NCI-H2227 (cell line): ENCODE data around the gene CAMK1D.

Source experiments
- DNase-seq: peaks from one replicate; lab custom pipeline; 2025; ENCODE audit not compliant: unreplicated experiment; lab: John Stamatoyannopoulos, UW

CAMK1D gene

GRCh38 chr10:12781976-12782375 lies 432.6 kb downstream of the CAMK1D start:
- DNase-seq, result no peak

DNA sequence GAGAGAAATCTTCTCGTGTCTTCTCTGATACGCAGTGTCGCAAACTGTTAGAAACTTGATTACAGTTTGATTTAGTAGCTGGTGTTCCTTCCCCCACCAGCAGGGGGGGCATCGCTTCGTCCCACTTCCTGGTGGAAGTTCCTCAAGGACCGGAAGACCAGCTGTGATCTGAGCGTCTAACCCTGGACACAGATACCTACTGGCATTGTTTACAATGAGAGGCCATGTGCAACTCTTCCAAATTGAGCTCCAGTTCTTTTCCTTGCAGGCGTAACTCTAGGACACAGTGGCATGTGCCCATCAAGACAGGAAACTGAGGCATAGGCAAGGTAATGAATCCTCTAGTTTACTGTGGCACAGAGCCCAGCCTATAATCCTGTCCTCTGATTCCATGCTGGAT lies 433.2 kb downstream of the CAMK1D start:
- no peak for DNase-seq

GRCh38 chr10:12783293-12783692 lies 433.9 kb downstream of the CAMK1D start:
- DNase-seq, result no peak

- no peak for DNase-seq
Measured at GRCh38 chr10:12784646-12785045, 435.3 kb downstream of the CAMK1D start.

DNA sequence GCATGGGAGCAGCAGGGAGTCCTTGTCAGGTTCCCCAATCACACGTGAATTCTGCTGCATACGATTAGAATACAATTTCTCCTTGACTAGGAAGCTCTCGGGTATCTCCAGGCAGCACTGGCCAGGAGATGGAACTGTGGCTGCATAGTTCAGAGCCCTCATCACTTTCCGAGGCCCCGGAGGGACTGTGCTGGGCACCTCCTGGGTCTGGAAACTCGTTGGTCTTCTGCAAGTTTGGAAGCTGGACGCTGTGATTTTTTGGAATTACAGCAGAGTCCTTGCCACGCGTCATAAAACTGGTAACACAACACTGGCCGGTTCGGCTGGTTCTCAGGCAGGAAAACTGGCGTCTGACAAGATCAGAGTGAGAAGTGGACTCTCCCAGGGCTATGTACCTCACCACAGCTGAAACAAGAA lies 436.1 kb downstream of the CAMK1D start:
- DNase-seq, result no peak

GRCh38 chr10:12787297-12787696 lies 437.9 kb downstream of the CAMK1D start:
- no peak for DNase-seq

DNA sequence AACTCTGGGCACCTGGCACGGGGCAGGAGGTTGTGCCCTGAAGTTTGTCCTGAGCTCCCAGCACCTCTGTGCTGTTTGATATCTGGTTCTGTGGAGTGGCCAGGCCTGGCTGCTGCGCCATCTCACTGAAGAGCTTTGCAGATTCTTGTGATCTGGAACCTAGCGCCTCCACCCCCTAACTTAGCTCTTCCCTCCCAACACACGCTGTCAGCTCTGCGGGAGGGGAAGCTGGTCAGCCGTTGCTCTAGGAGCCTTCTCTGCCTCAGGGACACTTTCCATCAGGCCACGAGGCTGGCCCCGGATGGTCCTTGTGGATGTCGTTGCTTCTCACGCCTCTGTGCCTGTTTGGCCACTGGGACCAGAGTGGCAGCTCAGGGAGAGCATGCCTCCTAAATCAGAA lies 438.9 kb downstream of the CAMK1D start:
- no peak for DNase-seq

DNA sequence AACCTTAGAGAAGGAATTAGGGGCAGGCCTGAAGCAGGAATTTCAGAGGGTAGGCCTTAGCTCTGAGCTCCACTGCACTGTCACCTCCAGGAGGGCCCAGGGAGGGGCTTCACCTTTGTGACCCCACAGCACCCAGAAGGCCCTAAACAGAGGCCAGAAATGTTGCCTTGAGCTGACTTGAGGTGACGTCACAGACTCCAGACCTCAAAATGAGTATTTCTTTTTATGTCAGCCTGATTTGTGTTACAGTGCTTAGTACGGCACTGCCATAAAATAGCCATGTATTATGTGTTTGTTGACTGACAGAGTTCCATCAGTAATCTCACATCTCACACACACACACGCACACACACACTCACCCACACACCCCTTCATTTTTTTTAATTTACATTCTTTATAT lies 440.9 kb downstream of the CAMK1D start:
- DNase-seq, result no peak

- DNase-seq, result no peak
Measured at GRCh38 chr10:12791728-12792127, 442.4 kb downstream of the CAMK1D start.

DNA sequence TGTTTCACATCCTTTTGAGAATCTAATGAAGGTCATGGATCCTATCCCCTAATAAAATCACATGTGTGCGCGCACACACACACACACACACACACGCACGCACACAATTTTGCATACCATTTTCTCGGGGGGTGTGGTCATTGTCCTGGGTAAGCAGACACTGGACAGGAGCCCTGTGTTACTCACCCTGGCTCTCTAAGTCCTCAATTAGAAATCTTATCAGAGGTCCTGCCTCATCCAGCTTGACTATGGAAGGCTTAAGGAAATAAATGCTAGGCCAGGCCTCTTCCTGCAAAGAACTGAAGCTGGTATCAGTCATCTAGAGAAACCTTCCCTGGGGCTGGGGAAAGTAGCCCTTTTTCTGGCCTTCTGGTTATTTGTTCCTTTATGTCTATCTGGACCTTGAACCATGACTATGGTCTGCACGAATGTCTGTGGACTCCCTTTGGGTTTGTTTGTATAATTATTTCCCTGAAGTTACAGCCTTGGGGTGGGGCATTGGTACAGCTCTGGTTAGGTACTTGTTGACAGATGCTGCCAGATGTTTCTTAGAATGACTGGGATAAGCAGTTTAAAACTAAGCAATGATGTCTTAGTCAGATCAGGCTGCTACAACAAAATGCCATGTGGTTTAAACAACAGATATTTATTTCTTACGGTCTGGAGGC lies 443.7 kb downstream of the CAMK1D start:
- DNase-seq, result no peak

DNA sequence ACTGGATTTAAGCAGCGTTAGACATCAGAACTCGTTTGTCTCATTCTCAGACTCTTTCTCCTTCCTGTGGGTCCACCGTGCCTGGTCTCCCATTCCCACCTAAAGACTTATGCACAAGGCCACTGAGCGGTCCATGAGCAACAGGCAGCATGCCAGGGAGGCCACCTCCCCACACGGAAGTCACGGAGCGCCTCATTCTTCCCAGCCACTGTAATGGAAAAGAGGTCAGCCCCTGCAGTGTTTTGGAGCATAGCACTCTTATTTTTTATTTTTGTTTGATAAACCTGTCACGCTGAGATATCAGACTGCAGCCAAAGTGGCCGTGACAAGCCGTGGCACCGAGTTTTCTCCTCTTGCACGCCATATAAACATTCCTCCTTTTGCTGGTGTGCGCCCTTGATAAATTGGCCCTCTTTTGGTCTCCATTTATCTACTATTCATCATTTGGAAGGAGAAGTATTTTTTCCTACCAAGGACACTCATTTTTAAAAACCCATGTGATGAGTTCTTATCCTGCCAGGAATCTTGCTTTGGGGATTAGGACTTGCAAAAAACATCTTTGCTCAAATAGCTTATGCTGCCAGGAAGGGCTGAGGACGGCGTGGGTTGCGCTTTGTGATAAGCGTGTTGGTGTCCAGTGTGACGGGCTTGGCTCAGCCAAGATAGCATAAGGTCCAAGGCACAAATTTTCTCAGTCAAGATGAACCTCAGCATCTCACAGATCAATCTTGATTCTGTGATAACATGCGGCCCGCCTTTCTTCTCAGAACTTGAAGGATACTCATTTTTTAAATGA lies 446.2 kb downstream of the CAMK1D start:
- DNase-seq, result no peak

- DNase-seq, result no peak
Measured at GRCh38 chr10:12796401-12797160, 447.2 kb downstream of the CAMK1D start.

GRCh38 chr10:12797471-12798262 lies 448.3 kb downstream of the CAMK1D start:
- no peak for DNase-seq

- no peak for DNase-seq
Measured at GRCh38 chr10:12799144-12799543, 449.8 kb downstream of the CAMK1D start.

DNA sequence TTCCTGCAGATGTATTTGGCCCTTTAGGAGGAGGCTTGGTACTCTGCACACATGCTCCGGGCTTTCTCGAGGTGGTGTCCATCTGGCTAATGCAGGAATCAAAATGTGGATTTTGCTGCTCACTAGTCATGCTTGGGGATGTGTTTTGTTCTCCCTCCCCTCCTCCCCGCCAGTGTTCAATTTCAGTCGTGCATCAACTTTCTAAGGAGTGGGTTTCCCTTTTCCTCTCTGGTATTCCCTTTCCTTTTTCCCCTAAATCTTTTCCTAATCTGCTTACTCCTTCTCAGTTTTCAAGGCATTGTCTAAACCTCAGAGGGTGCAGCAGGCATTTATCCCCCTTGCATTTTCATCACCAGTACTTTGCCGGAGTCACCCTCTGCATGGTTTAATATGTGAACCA lies 450.4 kb downstream of the CAMK1D start:
- no peak for DNase-seq

DNA sequence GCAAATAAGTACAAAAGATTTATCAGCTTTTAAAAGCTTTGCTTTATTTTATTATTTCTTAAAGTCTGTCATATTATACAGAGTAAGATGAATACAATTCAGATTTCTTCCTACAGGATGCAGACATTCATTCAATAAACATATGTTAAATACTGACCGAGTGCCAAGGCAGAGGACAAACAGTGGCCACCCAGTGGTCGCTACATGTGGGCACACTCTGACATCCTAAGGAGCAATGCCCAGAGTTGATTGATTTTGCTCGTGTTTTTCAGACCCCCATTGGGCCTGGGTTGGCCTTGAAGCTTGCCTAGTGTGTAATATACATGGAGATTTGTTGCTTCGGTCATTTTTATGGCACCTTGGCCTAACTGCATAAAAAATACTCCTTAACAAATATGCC lies 451.0 kb downstream of the CAMK1D start:
- no peak for DNase-seq

DNA sequence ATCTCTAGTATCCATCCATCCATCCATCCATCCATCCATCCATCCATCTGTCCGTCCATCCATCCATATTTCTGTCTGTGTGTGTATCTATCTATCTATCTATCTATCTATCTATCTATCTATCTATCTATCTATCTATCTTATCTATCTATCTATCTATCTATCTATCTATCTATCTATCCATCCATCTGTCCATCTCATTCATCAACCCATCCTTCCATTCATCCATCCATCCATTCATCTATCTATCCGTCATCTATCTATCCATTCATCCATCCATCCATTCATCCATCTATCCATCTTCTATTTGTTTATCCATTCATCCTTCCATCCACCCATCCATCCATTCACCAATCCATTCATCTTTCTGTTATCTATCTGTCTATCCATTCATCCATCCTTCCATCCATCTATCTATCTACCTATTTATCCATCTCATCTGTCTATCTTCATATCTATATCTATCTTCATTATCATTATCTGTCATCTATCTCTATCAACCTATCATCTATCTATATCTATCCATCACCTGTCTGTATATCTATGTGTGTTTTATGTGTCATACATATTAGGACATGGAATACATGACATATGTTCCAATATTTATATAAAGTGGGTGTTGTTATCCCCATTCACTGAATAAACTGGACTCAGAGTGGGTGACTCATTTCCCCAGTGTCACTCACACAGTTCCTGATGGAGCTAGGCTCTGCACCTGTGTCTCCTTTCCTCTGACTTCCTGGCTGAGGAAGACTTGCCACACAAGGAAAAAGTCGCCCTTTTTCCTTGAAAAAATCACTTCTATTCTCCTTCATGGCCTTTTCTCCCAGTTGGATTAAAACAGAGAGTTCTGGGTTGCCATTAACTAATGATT lies 452.1 kb downstream of the CAMK1D start:
- no peak for DNase-seq

- DNase-seq, result no peak
Measured at GRCh38 chr10:12803776-12804175, 454.4 kb downstream of the CAMK1D start.

- no peak for DNase-seq
Measured at GRCh38 chr10:12806228-12807095, 457.1 kb downstream of the CAMK1D start.
